Anterior cingulate cortex (tissue), 58 donors: ENCODE data around the gene BHLHE40.
"Not testable (repeated sequence)": the region's sequence is repeated elsewhere in the genome, so short reads cannot be mapped to it uniquely, and the experiment has no call there.

Experiments
- DNase-seq, 58 donors: peaks; one replicate each; lab custom pipeline; 2025; lab: John Stamatoyannopoulos, UW

Gene BHLHE40

DNA sequence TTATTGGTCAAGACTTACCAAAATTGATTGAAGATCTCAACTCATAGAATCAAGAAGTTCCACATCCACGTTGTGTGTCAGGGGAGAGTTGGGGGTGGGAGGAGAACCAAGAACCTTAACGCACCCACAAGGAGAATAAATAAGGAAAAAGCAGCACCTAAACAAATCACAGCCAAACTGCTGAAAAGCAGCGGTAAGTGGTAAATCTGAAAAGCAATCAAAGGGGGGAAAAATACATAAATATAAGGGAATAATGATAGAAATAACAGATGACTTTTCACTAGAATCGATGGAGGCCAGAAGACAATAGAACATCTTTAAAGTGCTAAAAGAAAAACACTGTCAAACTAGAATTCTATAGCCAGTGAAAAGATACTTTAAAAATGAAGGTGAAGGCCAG, 20.1 kb upstream of the BHLHE40 start:
- no peak for DNase-seq

DNA sequence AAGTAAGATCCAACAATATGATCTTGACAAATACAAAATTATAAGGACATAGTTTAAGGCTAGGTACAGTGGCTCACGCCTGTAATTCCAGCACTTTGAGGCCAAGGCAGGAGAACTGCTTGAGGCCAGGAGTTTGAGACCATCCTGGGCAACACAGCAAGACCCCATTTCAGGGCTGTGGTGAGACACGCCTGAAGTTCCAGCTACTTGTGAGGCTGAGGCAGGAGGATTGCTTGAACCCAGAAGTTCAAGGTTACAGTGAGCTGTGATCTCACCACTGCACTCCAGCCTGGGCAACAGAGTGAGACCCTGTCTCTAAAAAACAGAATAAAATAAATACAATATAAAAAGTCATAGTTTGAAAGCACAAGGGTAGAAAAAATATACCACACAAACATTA, 17.4 kb upstream of the BHLHE40 start:
- DNase-seq: not testable (repeated sequence)

DNA sequence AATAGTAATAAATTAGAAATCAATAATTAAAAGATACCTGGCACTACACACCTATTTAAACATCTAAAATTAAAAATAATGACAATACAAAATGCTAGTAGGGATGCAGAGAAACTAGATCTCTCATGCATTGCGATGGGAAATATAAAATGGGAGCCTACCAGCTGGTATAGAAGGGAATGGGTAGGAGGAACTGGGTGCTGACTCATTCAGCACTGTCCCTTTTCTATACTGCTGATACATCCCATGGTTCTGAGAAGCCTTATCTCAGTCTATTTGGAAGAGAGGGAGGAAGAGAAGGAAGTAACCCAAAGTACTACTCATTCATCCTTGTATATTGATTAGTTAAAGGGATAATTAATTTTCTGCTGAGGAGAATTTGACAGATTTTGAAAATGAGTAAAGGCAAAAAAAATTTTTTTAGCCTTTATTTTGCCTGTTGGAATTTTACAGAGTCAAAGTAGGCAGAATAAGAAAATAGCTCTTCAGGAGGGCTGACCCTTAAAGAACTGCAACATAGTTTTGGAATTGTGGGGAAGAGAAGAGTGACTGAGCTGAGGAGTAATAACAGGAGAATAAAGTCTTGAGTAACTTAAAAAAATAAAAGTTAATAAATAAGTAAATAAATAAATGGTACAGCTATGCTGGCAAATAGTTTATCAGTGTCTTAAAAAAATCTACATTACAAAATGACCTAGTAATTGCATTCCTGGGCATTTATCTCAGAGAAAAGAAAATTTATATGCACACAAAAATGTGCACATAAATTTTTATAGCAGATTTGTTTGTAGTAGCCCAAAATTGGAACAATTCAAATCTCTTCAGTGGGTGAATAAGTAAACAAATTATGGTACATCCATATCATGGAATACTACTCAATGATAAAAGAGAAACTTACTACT, 15.3 kb upstream of the BHLHE40 start:
- no peak for DNase-seq

DNA sequence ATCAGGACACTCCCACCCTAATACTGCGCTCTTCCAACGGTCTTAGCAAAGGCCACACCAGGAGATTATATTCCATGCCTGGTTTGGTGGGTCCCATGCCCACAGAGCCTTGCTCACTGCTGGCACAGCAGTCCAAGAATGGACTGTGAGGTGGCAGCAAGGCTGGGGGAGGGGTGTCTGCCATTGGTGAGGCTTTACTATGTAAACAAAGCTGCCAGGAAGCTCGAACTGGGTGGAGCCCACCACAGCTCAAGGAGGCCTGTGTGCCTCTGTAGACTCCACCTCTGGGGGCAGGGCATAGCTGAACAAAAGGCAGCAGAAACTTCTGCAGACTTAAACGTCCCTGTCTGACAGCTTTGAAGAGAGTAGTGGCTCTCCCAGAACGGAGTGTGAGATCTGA, 13.2 kb upstream of the BHLHE40 start:
- not testable (repeated sequence) for DNase-seq

DNA sequence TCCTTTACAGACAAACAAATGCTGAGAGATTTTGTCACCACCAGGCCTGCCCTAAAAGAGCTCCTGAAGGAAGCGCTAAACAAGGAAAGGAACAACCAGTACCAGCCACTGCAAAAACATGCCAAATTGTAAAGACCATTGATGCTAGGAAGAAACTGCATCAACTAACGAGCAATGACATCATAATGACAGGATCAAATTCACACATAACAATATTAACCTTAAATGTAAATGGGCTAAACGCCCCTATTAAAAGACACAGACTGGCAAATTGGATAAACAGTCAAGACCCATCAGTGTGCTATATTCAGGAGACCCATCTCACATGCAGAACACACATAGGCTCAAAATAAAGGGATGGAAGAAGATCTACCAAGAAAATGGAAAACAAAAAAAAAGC, 11.6 kb upstream of the BHLHE40 start:
- DNase-seq: not testable (repeated sequence)

DNA sequence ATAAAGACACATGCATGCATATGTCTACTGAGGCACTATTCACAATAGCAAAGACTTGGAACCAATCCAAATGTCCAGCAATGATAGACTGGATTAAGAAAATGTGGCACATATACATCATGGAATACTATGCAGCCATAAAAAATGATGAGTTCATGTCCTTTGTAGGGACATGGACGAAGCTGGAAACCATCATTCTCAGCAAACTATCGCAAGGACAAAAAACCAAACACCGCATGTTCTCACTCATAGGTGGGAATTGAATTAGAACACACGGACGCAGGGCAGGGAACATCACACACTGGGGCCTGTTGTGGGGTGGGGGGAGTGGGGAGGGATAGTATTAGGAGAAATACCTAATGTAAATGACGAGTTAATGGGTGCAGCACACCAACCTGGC, 7.8 kb upstream of the BHLHE40 start:
- not testable (repeated sequence) for DNase-seq

DNA sequence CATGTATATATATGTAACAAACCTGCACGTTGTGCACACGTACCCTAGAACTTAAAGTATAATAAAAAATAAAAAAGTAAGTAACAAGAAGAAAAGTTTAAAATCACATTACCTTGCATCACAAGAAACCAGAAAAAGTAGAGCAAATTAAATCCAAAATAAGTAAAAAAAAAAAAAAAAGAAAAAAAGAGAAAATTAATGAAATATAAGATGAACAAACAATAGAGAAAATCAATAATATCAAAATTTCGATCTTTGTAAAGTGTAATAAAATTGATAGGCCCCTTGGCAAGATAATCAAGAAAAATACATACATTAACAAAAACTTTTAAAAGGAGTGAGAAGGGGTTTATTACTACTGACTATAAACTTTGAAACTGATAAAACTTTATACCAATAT, 7.4 kb upstream of the BHLHE40 start:
- no peak for DNase-seq

DNA sequence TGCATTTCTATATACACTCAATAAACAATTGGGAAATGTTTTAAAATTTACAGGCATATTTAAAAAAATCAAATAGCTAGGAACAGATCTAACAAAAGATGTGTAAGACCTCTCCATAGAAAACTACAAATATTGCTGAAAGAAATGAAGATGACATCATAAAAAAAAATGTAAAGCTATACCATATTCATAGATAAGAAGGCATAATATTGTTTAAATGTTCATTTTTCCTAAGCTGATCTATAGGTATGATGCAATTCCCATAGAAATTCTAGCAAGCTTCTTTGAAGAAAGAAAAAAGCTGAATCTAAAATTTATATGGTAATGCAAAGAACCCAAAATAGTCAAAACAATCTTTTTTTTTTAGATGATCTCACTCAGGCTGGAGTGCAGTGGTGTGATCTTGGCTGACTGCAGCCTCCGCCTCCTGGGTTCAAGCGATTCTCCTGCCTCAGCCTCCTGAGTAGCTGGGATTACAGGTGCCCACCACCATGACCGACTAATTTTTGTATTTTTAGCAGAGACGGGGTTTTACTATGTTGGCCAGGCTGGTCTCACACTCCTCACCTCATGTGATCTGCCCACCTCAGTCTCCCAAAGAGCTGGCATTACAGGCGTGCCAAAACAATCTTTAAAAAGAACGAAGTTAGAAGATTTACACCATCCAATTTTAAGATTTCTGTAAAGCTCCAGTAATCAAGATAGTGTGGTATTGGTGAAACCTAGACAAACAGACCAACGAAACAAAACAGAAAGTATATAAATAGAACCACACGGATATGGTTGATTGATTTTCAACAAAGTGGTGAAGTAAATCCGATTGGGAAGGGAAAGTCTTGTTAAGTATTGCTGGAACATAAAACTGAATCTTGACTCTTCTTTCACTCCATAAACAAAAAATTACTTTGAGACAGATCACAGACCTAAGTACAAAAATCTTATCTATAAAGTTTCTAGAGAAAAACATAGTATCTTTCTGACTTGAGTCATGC, 6.3 kb upstream of the BHLHE40 start:
- DNase-seq: no peak

DNA sequence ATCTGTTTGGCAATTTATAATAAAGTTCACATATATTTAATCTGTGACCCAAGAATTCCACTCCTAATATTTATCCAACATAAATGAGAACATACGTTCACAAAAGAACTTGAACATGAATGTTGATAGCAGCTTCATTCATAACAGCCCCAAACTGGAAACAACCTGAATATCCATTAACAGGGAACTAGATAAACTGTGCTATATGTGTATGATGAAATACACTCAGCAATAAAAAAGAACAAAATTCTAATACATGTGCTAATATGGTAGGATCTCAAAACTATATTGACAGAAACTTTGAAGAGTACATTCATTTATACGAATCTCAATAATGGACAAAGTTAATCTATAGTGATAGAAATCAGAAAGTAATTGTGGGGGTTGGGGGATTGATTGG, 5.1 kb upstream of the BHLHE40 start:
- no peak for DNase-seq

DNA sequence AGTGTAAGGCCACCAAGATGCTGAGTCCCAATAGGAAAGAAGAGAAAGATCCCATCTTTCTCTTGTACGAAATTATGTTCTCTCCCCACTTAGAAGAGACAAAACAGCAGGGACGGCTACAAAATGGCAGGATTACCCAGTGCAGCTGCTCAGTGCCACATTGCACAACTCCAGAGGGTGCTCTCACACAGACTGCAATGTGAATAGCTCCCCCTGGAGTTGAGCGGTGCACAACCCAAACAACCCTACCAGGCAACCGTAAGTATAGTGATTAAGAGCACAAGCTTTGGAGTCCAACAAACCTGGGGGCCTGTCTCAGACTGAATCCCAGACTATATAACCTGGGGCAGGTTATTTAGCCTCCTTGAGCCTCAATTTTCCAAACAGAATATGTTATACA, 3.1 kb upstream of the BHLHE40 start:
- peak in 10 of 58 donors; percentile 11 to 55 (median 27) for DNase-seq

- DNase-seq: peak in 31 of 58 donors; percentile 24 to 73 (median 48)
Measured at GRCh38 chr3:4977001-4977852, 2.0 kb upstream of the BHLHE40 start.

DNA sequence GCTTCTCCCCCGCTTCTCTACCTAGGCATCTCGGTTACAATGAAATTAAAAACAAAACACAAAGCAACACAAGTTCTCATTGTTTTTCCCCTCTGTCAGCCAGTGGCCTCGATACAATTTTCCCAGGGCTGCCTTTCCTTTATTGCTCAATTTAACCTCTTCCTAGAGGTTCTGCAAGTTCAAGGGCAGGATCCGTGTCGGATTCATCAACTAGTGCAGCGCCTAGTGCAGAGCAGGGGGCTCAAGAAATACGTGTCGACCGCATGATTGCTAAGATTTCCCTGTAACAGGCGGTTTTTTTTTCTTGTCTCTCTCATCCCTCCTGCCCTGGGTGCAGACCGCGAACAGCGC, 1.4 kb upstream of the BHLHE40 start:
- no peak for DNase-seq

- DNase-seq: peak; percentile 55 to 99 (median 89)
Measured at GRCh38 chr3:4978204-4978965, 852 bp upstream of the BHLHE40 start.

- DNase-seq: peak in 57 of 58 donors; percentile 52 to 99 (median 88)
Measured at GRCh38 chr3:4978966-4979427, 240 bp upstream of the BHLHE40 start.

GRCh38 chr3:4980229-4981203, 1.3 kb downstream of the BHLHE40 start:
- DNase-seq: peak in 55 of 58 donors; percentile 33 to 85 (median 63)

DNA sequence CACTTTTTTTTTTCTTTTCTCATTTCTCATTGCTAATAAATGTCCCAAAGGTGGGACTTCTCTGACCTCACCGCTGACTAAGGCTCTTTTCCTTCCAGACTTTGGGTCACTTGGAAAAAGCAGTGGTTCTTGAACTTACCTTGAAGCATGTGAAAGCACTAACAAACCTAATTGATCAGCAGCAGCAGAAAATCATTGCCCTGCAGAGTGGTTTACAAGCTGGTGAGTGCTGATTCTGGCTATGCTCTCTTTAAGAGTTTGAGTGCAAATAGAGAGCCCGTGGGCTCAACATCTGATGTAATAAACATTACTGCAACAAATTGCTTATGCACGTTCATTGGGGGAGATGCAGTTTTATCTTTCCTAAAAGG, 2.0 kb downstream of the BHLHE40 start:
- no peak for DNase-seq

- peak in 4 of 58 donors; percentile 9 to 49 (median 22) for DNase-seq
Measured at GRCh38 chr3:4981665-4982494, 2.6 kb downstream of the BHLHE40 start.
